ENCODE results near the gene CADM1. TPM values are rescaled to one million over a fixed set of nuclear protein-coding genes. Genes with fewer than 3 reads are reported as not detected.

CADM1 gene
- total and polyA plus RNA-seq, 4 donors, result 31.7 to 243 (median 77.9) TPM

DNA sequence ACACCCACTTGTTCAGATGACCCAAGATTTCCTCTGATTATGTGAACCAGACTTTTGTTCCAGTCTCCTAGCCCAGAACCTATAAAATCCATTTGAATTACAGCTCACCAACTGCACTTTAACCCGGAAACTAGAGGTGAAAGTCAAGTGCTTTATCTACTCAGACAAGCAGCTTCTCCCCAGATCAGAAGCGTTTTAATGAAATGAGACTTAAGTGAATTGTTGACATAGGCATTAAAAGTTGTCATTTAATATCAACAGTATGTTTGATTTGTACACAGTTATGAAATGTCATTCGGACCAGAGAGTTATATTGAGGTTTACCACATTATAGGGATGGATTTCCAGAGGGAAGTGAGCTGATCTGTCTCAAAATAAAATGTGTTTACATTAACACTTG is 52.0 kb downstream of the CADM1 start:
- Histone ChIP-seq H3K4me3 (no peak overlapping the region), H3K4me1 (ENCODE audit: control insufficient read depth in 5 of 5, insufficient read depth in 5 of 5, low read length in 5 of 5) (peaks cover 0 to 4% (median 0%) of the 10 kb centered on the region in 5 donors), H3K9ac (ENCODE audit: insufficient read depth in 1 of 2, low read length in 2 of 2) (no peak overlapping the region), H3K27ac (ENCODE audit: low read depth in 1 of 2, low read length in 1 of 2) (no peak overlapping the region), H3K9me3 (ENCODE audit: control insufficient read depth in 4 of 4, insufficient read depth in 3 of 4, low read length in 3 of 4) (peaks cover 4 to 8% (median 6%) of the 10 kb centered on the region in 4 donors), H3K36me3 (ENCODE audit: control insufficient read depth in 4 of 4, insufficient read depth in 4 of 4, low read length in 4 of 4) (peaks cover 0 to 4% (median 0%) of the 10 kb centered on the region in 4 donors), H3K27me3 (ENCODE audit: control insufficient read depth in 3 of 3, insufficient read depth in 3 of 3, low read length in 2 of 3) (no peaks in the 10 kb centered on the region)
- DNase-seq (peak in 1 of 3 donors; percentile 20), ATAC-seq (ENCODE audit: insufficient read depth, low FRiP score) (no peak)
- 25 to 36% methylated on average over 3 of the region's 3 CpGs for WGBS, 2 donors
- TF ChIP-seq, protein P1, sequence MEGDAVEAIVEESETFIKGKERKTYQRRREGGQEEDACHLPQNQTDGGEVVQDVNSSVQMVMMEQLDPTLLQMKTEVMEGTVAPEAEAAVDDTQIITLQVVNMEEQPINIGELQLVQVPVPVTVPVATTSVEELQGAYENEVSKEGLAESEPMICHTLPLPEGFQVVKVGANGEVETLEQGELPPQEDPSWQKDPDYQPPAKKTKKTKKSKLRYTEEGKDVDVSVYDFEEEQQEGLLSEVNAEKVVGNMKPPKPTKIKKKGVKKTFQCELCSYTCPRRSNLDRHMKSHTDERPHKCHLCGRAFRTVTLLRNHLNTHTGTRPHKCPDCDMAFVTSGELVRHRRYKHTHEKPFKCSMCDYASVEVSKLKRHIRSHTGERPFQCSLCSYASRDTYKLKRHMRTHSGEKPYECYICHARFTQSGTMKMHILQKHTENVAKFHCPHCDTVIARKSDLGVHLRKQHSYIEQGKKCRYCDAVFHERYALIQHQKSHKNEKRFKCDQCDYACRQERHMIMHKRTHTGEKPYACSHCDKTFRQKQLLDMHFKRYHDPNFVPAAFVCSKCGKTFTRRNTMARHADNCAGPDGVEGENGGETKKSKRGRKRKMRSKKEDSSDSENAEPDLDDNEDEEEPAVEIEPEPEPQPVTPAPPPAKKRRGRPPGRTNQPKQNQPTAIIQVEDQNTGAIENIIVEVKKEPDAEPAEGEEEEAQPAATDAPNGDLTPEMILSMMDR (IDR thresholded peaks at IDR 0.05; ENCODE audit: control extremely low read depth, extremely low read depth), result no peak

DNA sequence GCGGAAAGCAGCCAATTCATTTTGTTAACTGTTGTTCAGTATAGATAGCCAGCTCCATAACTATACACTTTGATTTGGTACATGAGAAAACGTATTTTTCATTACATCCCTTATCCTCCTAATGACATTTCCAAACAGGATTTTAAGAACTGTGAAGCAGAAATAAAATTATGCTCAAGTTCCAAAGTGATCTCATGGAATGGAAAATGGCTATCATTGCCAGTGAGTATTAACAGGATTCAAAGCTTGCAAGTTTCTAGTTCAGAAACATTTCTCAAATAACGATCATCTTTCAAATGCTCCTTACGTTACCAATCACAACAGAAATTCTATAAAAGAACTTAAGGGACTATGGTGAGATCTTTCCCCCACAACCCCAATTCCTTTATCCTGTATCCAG is 53.7 kb downstream of the CADM1 start:
- TF ChIP-seq, protein P1 (IDR thresholded peaks at IDR 0.05; ENCODE audit: control extremely low read depth, extremely low read depth), result no peak
- H3K4me3 ChIP-seq, result no peak overlapping the region
- WGBS, 2 donors, result 87 to 90% methylated on average over 4 of the region's 4 CpGs
- H3K9me3 ChIP-seq (ENCODE audit: control insufficient read depth in 4 of 4, insufficient read depth in 3 of 4, low read length in 3 of 4), result peaks cover 4 to 14% (median 9%) of the 10 kb centered on the region in 4 donors
- H3K27me3 ChIP-seq (ENCODE audit: control insufficient read depth in 3 of 3, insufficient read depth in 3 of 3, low read length in 2 of 3), result no peaks in the 10 kb centered on the region
- no peak overlapping the region for H3K9ac ChIP-seq (ENCODE audit: insufficient read depth in 1 of 2, low read length in 2 of 2)
- H3K27ac ChIP-seq (ENCODE audit: low read depth in 1 of 2, low read length in 1 of 2), result no peak overlapping the region
- H3K36me3 ChIP-seq (ENCODE audit: control insufficient read depth in 4 of 4, insufficient read depth in 4 of 4, low read length in 4 of 4), result peaks cover 0 to 4% (median 0%) of the 10 kb centered on the region in 4 donors
- DNase-seq, result no peak
- no peak for ATAC-seq (ENCODE audit: insufficient read depth, low FRiP score)
- H3K4me1 ChIP-seq (ENCODE audit: control insufficient read depth in 5 of 5, insufficient read depth in 5 of 5, low read length in 5 of 5), result peaks cover 0 to 4% (median 0%) of the 10 kb centered on the region in 5 donors

DNA sequence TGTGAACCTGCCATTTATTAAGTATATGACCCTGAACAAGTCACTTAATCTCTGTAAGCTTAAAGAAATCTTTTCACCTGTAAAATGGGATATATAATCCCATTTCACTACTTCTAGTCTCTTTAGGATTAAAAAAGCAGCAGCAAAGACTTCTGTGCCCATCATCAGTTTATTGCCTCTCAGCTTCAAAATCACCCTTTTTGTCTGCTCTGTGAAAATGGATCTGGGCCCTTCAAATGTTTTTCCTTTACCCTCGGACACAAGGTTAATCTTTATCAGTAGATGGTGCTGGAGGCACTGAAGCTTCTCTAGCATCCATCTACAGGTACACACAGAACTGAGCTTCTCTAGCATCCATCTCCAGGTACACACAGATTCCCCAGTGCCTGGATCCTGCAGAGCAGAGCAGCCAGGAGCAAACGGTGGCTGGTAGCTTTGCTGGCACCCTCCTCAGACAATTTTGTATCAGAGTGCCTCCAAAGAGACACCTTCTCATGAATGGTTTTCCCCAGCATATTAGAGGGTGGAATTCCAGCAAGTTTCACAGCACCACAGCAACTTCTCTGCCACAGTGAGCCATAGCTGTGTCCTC is 56.8 kb downstream of the CADM1 start:
- Histone ChIP-seq H3K4me1 (ENCODE audit: control insufficient read depth in 5 of 5, insufficient read depth in 5 of 5, low read length in 5 of 5) (peaks cover 0 to 3% (median 0%) of the 10 kb centered on the region in 5 donors), H3K36me3 (ENCODE audit: control insufficient read depth in 4 of 4, insufficient read depth in 4 of 4, low read length in 4 of 4) (peaks cover 0 to 4% (median 0%) of the 10 kb centered on the region in 4 donors), H3K9ac (ENCODE audit: insufficient read depth in 1 of 2, low read length in 2 of 2) (no peak overlapping the region), H3K27ac (ENCODE audit: low read depth in 1 of 2, low read length in 1 of 2) (no peak overlapping the region), H3K4me3 (no peak overlapping the region), H3K27me3 (ENCODE audit: control insufficient read depth in 3 of 3, insufficient read depth in 3 of 3, low read length in 2 of 3) (no peaks in the 10 kb centered on the region), H3K9me3 (ENCODE audit: control insufficient read depth in 4 of 4, insufficient read depth in 3 of 4, low read length in 3 of 4) (peaks cover 4 to 14% (median 9%) of the 10 kb centered on the region in 4 donors)
- DNase-seq (no peak), ATAC-seq (ENCODE audit: insufficient read depth, low FRiP score) (no peak)
- 92 to 95% methylated on average over 2 of the region's 2 CpGs for WGBS, 2 donors
- TF ChIP-seq, protein P1 (IDR thresholded peaks at IDR 0.05; ENCODE audit: control extremely low read depth, extremely low read depth), result no peak
